ENCODE results near the gene KLF18. TPM values are rescaled to one million over a fixed set of nuclear protein-coding genes. Genes with fewer than 3 reads are reported as not detected.

Gene KLF18
- not detected in 2 replicates for total RNA-seq

DNA sequence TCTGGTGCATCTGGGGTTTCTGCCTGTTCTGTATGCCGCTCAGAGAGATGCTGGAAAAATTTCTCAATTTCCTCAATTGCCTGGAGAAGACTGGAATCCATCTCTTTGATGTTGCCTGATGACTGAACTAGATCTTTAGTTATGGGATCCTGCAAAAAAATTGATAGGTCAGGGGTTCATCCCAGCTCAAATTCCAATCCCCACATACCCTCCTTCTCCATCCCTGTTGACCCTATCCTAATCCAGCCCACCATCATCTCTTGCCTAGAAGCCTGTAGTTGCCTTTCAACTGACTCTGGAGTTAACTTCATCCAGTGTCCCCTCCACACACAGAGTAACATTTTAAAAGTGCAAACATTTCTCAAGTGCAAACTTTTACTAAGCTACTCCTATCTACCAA, at the start of gene KLF18:
TSS of gene KLF18 (minus strand) at position 101 of the 400 bp plus-strand sequence. CDS start at position 101, 0 bp downstream.

DNA sequence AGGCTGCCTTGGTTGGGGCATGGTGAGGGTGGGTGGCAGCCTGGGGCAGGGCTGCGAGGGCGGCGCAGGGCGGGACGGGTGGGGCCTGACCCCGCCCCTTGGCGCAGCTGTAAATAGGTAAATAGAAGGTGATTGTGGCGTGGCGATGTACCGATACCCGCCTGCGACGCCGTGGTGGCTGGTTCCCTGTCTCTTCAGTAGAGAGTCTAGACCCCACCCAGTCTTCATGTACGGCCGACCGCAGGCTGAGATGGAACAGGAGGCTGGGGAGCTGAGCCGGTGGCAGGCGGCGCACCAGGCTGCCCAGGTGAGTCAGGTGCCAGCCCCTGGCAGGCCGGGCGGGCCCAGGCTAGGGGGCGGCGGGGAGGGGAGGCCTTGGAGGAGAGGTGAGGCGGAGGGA, 22.7 kb downstream of the KLF18 start, which contains the start of gene KLF17:
TSS of gene KLF17 (plus strand) at position 140 of the 400 bp plus-strand sequence. CDS start at position 227, 87 bp downstream.

Other genes starting within 250 kb of the KLF18 start
- not detected in 2 replicates for gene ARTN, start 207.8 kb downstream of the KLF18 start, total RNA-seq
- 18.8 and 29.3 TPM in 2 replicates for gene IPO13, start 194.7 kb downstream of the KLF18 start, total RNA-seq
- gene DPH2, start 171.6 kb downstream of the KLF18 start, total RNA-seq: 17.5 and 24.0 TPM in 2 replicates
- 103 and 155 TPM in 2 replicates for gene ATP6V0B, start 166.7 kb downstream of the KLF18 start, total RNA-seq
- gene B4GALT2, start 162.4 kb downstream of the KLF18 start, total RNA-seq: 89.4 and 127 TPM in 2 replicates
- 2.5 and 3.9 TPM in 2 replicates for gene CCDC24, start 150.0 kb downstream of the KLF18 start, total RNA-seq
- gene SLC6A9, start 110.2 kb downstream of the KLF18 start, total RNA-seq: 9.0 and 21.7 TPM in 2 replicates
- under 0.01 and 0.16 TPM in 2 replicates for gene KLF17, start 22.8 kb downstream of the KLF18 start, total RNA-seq
- 19.1 and 36.3 TPM in 2 replicates for gene DMAP1, start 71.8 kb upstream of the KLF18 start, total RNA-seq
- gene ERI3, start 213.6 kb upstream of the KLF18 start, total RNA-seq: 45.2 and 63.9 TPM in 2 replicates